ENCODE results near the gene TEX11. TPM values are rescaled to one million over a fixed set of nuclear protein-coding genes. Genes with fewer than 3 reads are reported as not detected.
"Not testable (repeated sequence)": the region's sequence is repeated elsewhere in the genome, so short reads cannot be mapped to it uniquely, and the experiment has no call there.

Gene TEX11
- total RNA-seq, 4 donors from 2014 or later = not detected

GRCh38 chrX:70916754-70917153 lies 8.2 kb upstream of the TEX11 start:
- Histone ChIP-seq H3K4me3 (no peak overlapping the region), H3K27ac (no peak overlapping the region), H3K9me3 (no peaks in the 10 kb centered on the region), H3K27me3 (no peaks in the 10 kb centered on the region), H3K4me1 (no peaks in the 10 kb centered on the region), H3K36me3 (no peaks in the 10 kb centered on the region)
- no peak for TF ChIP-seq CTCF (IDR thresholded peaks at IDR 0.05)
- TF ChIP-seq POLR2A (IDR thresholded peaks at IDR 0.05) = no peak
- no peak for TF ChIP-seq EP300 (IDR thresholded peaks at IDR 0.05)
- DNase-seq (ENCODE audit: low spot score in 2 of 2) = no peak
- 88 to 89% methylated on average over 4 of the region's 4 CpGs for WGBS, 2 donors

GRCh38 chrX:70907900-70908299 lies 611 bp downstream of the TEX11 start:
- no peak for TF ChIP-seq CTCF (IDR thresholded peaks at IDR 0.05)
- TF ChIP-seq EP300 (IDR thresholded peaks at IDR 0.05) = no peak
- TF ChIP-seq POLR2A (IDR thresholded peaks at IDR 0.05) = no peak
- 87 to 88% methylated on average over 11 of the region's 11 CpGs for WGBS, 2 donors
- H3K27me3 ChIP-seq = peaks cover 0 to 4% of the 10 kb centered on the region in 2 donors

GRCh38 chrX:70901465-70901864 lies 7.0 kb downstream of the TEX11 start:
- DNase-seq (ENCODE audit: low spot score in 2 of 2) = no peak
- H3K4me3 ChIP-seq = no peak overlapping the region
- no peaks in the 10 kb centered on the region for H3K9me3 ChIP-seq
- H3K27ac ChIP-seq = no peak overlapping the region
- 71 to 72% methylated on average over 7 of the region's 7 CpGs for WGBS, 2 donors
- no peak for TF ChIP-seq CTCF (IDR thresholded peaks at IDR 0.05)
- TF ChIP-seq EP300 (IDR thresholded peaks at IDR 0.05) = no peak
- no peak for TF ChIP-seq POLR2A (IDR thresholded peaks at IDR 0.05)
- no peaks in the 10 kb centered on the region for H3K36me3 ChIP-seq
- no peaks in the 10 kb centered on the region for H3K4me1 ChIP-seq
- peaks cover 0 to 3% of the 10 kb centered on the region in 2 donors for H3K27me3 ChIP-seq

More at GRCh38 chrX:70907900-70908299, 611 bp downstream of the TEX11 start:
- Histone ChIP-seq H3K27ac (no peak overlapping the region), H3K4me1 (no peaks in the 10 kb centered on the region), H3K4me3 (no peak overlapping the region), H3K9me3 (no peaks in the 10 kb centered on the region), H3K36me3 (no peaks in the 10 kb centered on the region)
- no peak for DNase-seq (ENCODE audit: low spot score in 2 of 2)

- not testable (repeated sequence) for H3K36me3 ChIP-seq; DNase-seq (ENCODE audit: low spot score in 2 of 2); H3K4me3 ChIP-seq; H3K27me3 ChIP-seq; H3K27ac ChIP-seq; H3K9me3 ChIP-seq; H3K4me1 ChIP-seq
- 49 to 55% methylated on average over 6 of the region's 6 CpGs for WGBS, 2 donors
Measured at GRCh38 chrX:70890441-70890840, 18.1 kb downstream of the TEX11 start.

- no peaks in the 10 kb centered on the region for H3K4me1 ChIP-seq
- TF ChIP-seq EP300 (IDR thresholded peaks at IDR 0.05) (no peak), POLR2A (IDR thresholded peaks at IDR 0.05) (no peak)
- H3K27ac ChIP-seq = no peak overlapping the region
- 77 to 82% methylated on average over 2 of the region's 2 CpGs for WGBS, 2 donors
- no peak overlapping the region for H3K4me3 ChIP-seq
- H3K9me3 ChIP-seq = no peaks in the 10 kb centered on the region
- no peaks in the 10 kb centered on the region for H3K36me3 ChIP-seq
- H3K27me3 ChIP-seq = peaks cover 0 to 5% of the 10 kb centered on the region in 2 donors
- DNase-seq (ENCODE audit: low spot score in 2 of 2) = no peak
Measured at GRCh38 chrX:70878902-70879301, 29.6 kb downstream of the TEX11 start.

GRCh38 chrX:70852294-70852693 lies 56.2 kb downstream of the TEX11 start:
- Histone ChIP-seq H3K27me3 (no peaks in the 10 kb centered on the region), H3K36me3 (no peaks in the 10 kb centered on the region), H3K4me1 (no peaks in the 10 kb centered on the region), H3K9me3 (no peaks in the 10 kb centered on the region), H3K4me3 (no peak overlapping the region), H3K27ac (no peak overlapping the region)
- WGBS, 2 donors = 69 to 88% methylated on average over 3 of the region's 3 CpGs
- TF ChIP-seq POLR2A (IDR thresholded peaks at IDR 0.05) (no peak), EP300 (IDR thresholded peaks at IDR 0.05) (no peak), CTCF (IDR thresholded peaks at IDR 0.05) (no peak)
- DNase-seq (ENCODE audit: low spot score in 2 of 2) = no peak

- H3K36me3 ChIP-seq; H3K9me3 ChIP-seq; H3K27me3 ChIP-seq; DNase-seq (ENCODE audit: low spot score in 2 of 2); H3K4me3 ChIP-seq; H3K27ac ChIP-seq; H3K4me1 ChIP-seq: not testable (repeated sequence)
- 94% methylated on average over 3 to 6 of the region's 6 CpGs for WGBS, 2 donors
Measured at GRCh38 chrX:70844081-70844480, 64.4 kb downstream of the TEX11 start.

- not testable (repeated sequence) for DNase-seq (ENCODE audit: low spot score in 2 of 2); H3K36me3 ChIP-seq; H3K4me1 ChIP-seq; H3K4me3 ChIP-seq; H3K9me3 ChIP-seq; H3K27me3 ChIP-seq; H3K27ac ChIP-seq
- 85 to 100% methylated on average over 1 of the region's 1 CpG for WGBS, 2 donors
Measured at GRCh38 chrX:70843620-70844019, 64.9 kb downstream of the TEX11 start.
